Astrocyte (in vitro differentiated cells and primary cell): ENCODE measurements around the gene RAB26. TPM values are rescaled to one million over a fixed set of nuclear protein-coding genes. Genes with fewer than 3 reads are reported as not detected.

ENCODE experiments used
- DNase-seq: peaks from one replicate; pipeline ENCODE4 v3.0.0-alpha.2; 2010; ENCODE audit warnings: low read depth
- FAIRE-seq: peaks from 2 replicates; lab custom pipeline; 2011; peaks lifted over from hg19 to GRCh38; lab: Jason Lieb, UNC
- H2AFZ ChIP-seq: 2 replicates; pipeline ENCODE4 v1.6.0; 2012; ENCODE audit warnings: low read depth, low read length, inconsistent platforms
- H3K27ac ChIP-seq: 2 replicates; pipeline ENCODE4 v1.5.1; 2011; ENCODE audit warnings: low read depth, low read length, inconsistent platforms
- H3K27me3 ChIP-seq: 2 replicates; pipeline ENCODE4 v1.6.0; 2011; ENCODE audit warnings: low read length, inconsistent platforms; ENCODE audit not compliant: insufficient read depth
- H3K36me3 ChIP-seq: 2 replicates; pipeline ENCODE4 v1.5.1; 2011; ENCODE audit warnings: low read length, inconsistent platforms; ENCODE audit not compliant: insufficient read depth
- H3K4me1 ChIP-seq: 2 replicates; pipeline ENCODE4 v1.5.1; 2011; ENCODE audit warnings: low read length, inconsistent platforms; ENCODE audit not compliant: insufficient read depth
- H3K4me2 ChIP-seq: 2 replicates; pipeline ENCODE4 v1.6.0; 2012; ENCODE audit warnings: low read length, inconsistent platforms
- H3K4me3 ChIP-seq: 2 replicates; pipeline ENCODE4 v1.5.1; 2011; ENCODE audit warnings: low read depth, mild to moderate bottlenecking, low read length, inconsistent platforms; ENCODE audit not compliant: insufficient read depth
- H3K79me2 ChIP-seq: 2 replicates; pipeline ENCODE4 v1.6.0; 2012; ENCODE audit warnings: mild to moderate bottlenecking, low read length, inconsistent platforms; ENCODE audit not compliant: insufficient read depth
- H3K9ac ChIP-seq: 2 replicates; pipeline ENCODE4 v1.6.0; 2012; ENCODE audit warnings: mild to moderate bottlenecking, low read length, inconsistent platforms
- H3K9me3 ChIP-seq: 2 replicates; pipeline ENCODE4 v1.5.1; 2012; ENCODE audit warnings: low read depth, mild to moderate bottlenecking, low read length, inconsistent platforms; ENCODE audit not compliant: insufficient read depth
- H4K20me1 ChIP-seq: 2 replicates; pipeline ENCODE4 v1.6.0; 2012; ENCODE audit warnings: low read length, inconsistent platforms; ENCODE audit not compliant: insufficient read depth
- H3K27ac Mint-ChIP-seq: one replicate; pipeline ENCODE4 v1.8.0; 2021; ENCODE audit warnings: mild to moderate bottlenecking, mixed read lengths; ENCODE audit not compliant: unreplicated experiment
- H3K27me3 Mint-ChIP-seq: one replicate; pipeline ENCODE4 v1.8.0; 2021; ENCODE audit warnings: low read depth, mixed read lengths; ENCODE audit not compliant: unreplicated experiment
- H3K36me3 Mint-ChIP-seq: one replicate; pipeline ENCODE4 v1.8.0; 2021; ENCODE audit warnings: low read depth, mixed read lengths; ENCODE audit not compliant: unreplicated experiment
- H3K4me1 Mint-ChIP-seq: one replicate; pipeline ENCODE4 v1.8.0; 2021; ENCODE audit warnings: low read depth, mixed read lengths; ENCODE audit not compliant: unreplicated experiment
- H3K4me3 Mint-ChIP-seq: one replicate; pipeline ENCODE4 v1.8.0; 2021; ENCODE audit warnings: mild to moderate bottlenecking, moderate library complexity, mixed read lengths; ENCODE audit not compliant: unreplicated experiment
- H3K9me3 Mint-ChIP-seq: one replicate; pipeline ENCODE4 v1.8.0; 2021; ENCODE audit warnings: mild to moderate bottlenecking, mixed read lengths; ENCODE audit not compliant: unreplicated experiment
- EZH2 ChIP-seq: IDR thresholded peaks from 2 replicates; pipeline ENCODE4 v1.6.1; 2012; ENCODE audit warnings: mild to moderate bottlenecking, low read length, inconsistent platforms; ENCODE audit not compliant: insufficient read depth
- total RNA-seq: library from RNA; stranded (reverse); gene quantifications from 2 replicates; pipeline ENCODE4 v1.2.1, GENCODE V29; 2021
- TF ChIP-seq, protein P1 (sequence below): IDR thresholded peaks from 2 replicates; pipeline ENCODE4 v1.5.1; 2011; ENCODE audit warnings: low read depth, mild to moderate bottlenecking, inconsistent platforms, low read length, moderate library complexity; ENCODE audit not compliant: insufficient read depth

Gene RAB26
- total RNA-seq, 1 donor from 2014 or later: 1.4 TPM

- Histone ChIP-seq H3K27me3 (no peaks in the 10 kb centered on the region), H3K79me2 (no peaks in the 10 kb centered on the region), H3K36me3 (no peaks in the 10 kb centered on the region), H3K27ac (no peak overlapping the region), H3K9ac (no peak overlapping the region), H3K4me1 (no peaks in the 10 kb centered on the region), H3K4me3 (no peak overlapping the region), H4K20me1 (peaks cover 12% of the 10 kb centered on the region), H2AFZ (no peak overlapping the region), H3K9me3 (no peaks in the 10 kb centered on the region), H3K4me2 (no peak overlapping the region)
- no peaks in the 10 kb centered on the region for H3K9me3 Mint-ChIP-seq
- no peaks in the 10 kb centered on the region for H3K27me3 Mint-ChIP-seq
- H3K27ac Mint-ChIP-seq: no peak overlapping the region
- no peak overlapping the region for H3K4me3 Mint-ChIP-seq
- TF ChIP-seq, protein P1, sequence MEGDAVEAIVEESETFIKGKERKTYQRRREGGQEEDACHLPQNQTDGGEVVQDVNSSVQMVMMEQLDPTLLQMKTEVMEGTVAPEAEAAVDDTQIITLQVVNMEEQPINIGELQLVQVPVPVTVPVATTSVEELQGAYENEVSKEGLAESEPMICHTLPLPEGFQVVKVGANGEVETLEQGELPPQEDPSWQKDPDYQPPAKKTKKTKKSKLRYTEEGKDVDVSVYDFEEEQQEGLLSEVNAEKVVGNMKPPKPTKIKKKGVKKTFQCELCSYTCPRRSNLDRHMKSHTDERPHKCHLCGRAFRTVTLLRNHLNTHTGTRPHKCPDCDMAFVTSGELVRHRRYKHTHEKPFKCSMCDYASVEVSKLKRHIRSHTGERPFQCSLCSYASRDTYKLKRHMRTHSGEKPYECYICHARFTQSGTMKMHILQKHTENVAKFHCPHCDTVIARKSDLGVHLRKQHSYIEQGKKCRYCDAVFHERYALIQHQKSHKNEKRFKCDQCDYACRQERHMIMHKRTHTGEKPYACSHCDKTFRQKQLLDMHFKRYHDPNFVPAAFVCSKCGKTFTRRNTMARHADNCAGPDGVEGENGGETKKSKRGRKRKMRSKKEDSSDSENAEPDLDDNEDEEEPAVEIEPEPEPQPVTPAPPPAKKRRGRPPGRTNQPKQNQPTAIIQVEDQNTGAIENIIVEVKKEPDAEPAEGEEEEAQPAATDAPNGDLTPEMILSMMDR: no peak
- no peak for TF ChIP-seq EZH2
- FAIRE-seq: no peak
- no peaks in the 10 kb centered on the region for H3K4me1 Mint-ChIP-seq
- H3K36me3 Mint-ChIP-seq: peaks cover 5% of the 10 kb centered on the region
- no peak for DNase-seq
These were observed 30.7 kb downstream of the RAB26 start for GRCh38 chr16:2179107-2179501.

- Histone ChIP-seq H3K4me2 (no peak overlapping the region), H3K27ac (no peak overlapping the region), H3K79me2 (no peaks in the 10 kb centered on the region), H2AFZ (no peak overlapping the region), H4K20me1 (peaks cover 11% of the 10 kb centered on the region), H3K9me3 (no peaks in the 10 kb centered on the region), H3K9ac (no peak overlapping the region), H3K4me3 (no peak overlapping the region), H3K27me3 (no peaks in the 10 kb centered on the region), H3K4me1 (no peaks in the 10 kb centered on the region), H3K36me3 (no peaks in the 10 kb centered on the region)
- Mint-ChIP-seq H3K4me1 (no peaks in the 10 kb centered on the region), H3K4me3 (no peak overlapping the region), H3K9me3 (no peaks in the 10 kb centered on the region), H3K36me3 (peaks cover 5% of the 10 kb centered on the region), H3K27ac (no peak overlapping the region), H3K27me3 (no peaks in the 10 kb centered on the region)
- FAIRE-seq (no peak), DNase-seq (no peak)
- no peak for TF ChIP-seq EZH2
- TF ChIP-seq, protein P1: no peak
These were observed 31.2 kb downstream of the RAB26 start for GRCh38 chr16:2179576-2179975.

DNA sequence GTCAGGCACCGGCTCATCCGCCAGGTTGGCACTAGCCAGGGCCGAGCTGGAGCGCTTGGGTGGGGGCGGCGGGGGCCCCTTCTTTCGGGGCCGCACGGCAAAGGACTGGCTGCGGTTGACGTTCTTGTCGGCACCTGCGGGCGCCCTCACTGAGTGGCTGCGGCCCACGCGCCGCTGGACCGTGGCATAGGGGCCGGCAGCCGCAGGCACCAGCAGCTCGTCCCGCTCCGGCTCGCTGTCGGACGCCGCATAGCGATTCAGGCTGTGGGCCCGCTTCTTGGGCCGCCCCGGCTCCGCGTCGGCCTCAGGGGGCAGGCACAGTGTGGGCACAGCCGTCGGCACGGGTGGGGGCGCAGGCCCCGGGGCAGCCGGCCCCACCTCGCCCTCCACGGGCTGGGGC, 32.0 kb downstream of the RAB26 start:
- Histone ChIP-seq H3K27ac (no peak overlapping the region), H2AFZ (no peak overlapping the region), H3K4me2 (no peak overlapping the region), H3K9ac (no peak overlapping the region), H3K9me3 (no peaks in the 10 kb centered on the region), H3K4me3 (no peak overlapping the region), H3K79me2 (no peaks in the 10 kb centered on the region), H4K20me1 (peaks cover 2% of the 10 kb centered on the region), H3K4me1 (no peaks in the 10 kb centered on the region), H3K27me3 (no peaks in the 10 kb centered on the region), H3K36me3 (no peaks in the 10 kb centered on the region)
- H3K4me3 Mint-ChIP-seq: no peak overlapping the region
- peaks cover 5% of the 10 kb centered on the region for H3K36me3 Mint-ChIP-seq
- H3K9me3 Mint-ChIP-seq: no peaks in the 10 kb centered on the region
- no peak overlapping the region for H3K27ac Mint-ChIP-seq
- TF ChIP-seq, protein P1: no peak
- TF ChIP-seq EZH2: no peak
- no peaks in the 10 kb centered on the region for H3K4me1 Mint-ChIP-seq
- no peak for FAIRE-seq
- H3K27me3 Mint-ChIP-seq: no peaks in the 10 kb centered on the region
- DNase-seq: no peak
